ENCODE results near the gene ACMSD.

ACMSD gene

GRCh38 chr2:134818321-134818720, 20.1 kb upstream of the ACMSD start:
- Histone ChIP-seq H3K4me1 (ENCODE audit: low read length) (no peaks in the 10 kb centered on the region), H3K27me3 (replicated peaks; ENCODE audit: insufficient read depth, low read length) (no peaks in the 10 kb centered on the region), H3K36me3 (replicated peaks; ENCODE audit: insufficient read depth, low read length) (no peaks in the 10 kb centered on the region), H3K4me2 (ENCODE audit: low read depth, low read length) (no peak overlapping the region), H2AFZ (ENCODE audit: low read length) (no peak overlapping the region), H3K9me2 (replicated peaks; ENCODE audit: insufficient read depth, low read length) (no peaks in the 10 kb centered on the region), H3K4me3 (ENCODE audit: low read length) (no peak overlapping the region), H3K27ac (ENCODE audit: low read length) (no peak overlapping the region), H4K20me1 (ENCODE audit: insufficient read depth, low read length) (no peaks in the 10 kb centered on the region), H3K9me3 (replicated peaks; ENCODE audit: insufficient read depth, low read length) (no peaks in the 10 kb centered on the region), H3K9ac (ENCODE audit: low read length) (no peak overlapping the region), H3F3A (ENCODE audit: insufficient read depth, low read length) (no peaks in the 10 kb centered on the region), H3K79me2 (ENCODE audit: low read length) (no peaks in the 10 kb centered on the region)
- no peak for DNase-seq
- TF ChIP-seq EZH2 (optimal IDR thresholded peaks at IDR 0.05; ENCODE audit: low read depth, low read length) (no peak), CTCF (IDR thresholded peaks at IDR 0.05; ENCODE audit: low read length) (no peak), EZH2phosphoT487 (IDR thresholded peaks at IDR 0.05; ENCODE audit: low read length) (no peak)

GRCh38 chr2:134819334-134819733, 19.1 kb upstream of the ACMSD start:
- no peak overlapping the region for H3K27ac ChIP-seq (ENCODE audit: low read length)
- TF ChIP-seq CTCF (IDR thresholded peaks at IDR 0.05; ENCODE audit: low read length) (no peak), EZH2phosphoT487 (IDR thresholded peaks at IDR 0.05; ENCODE audit: low read length) (no peak), EZH2 (optimal IDR thresholded peaks at IDR 0.05; ENCODE audit: low read depth, low read length) (no peak)
- no peak for DNase-seq

GRCh38 chr2:134823431-134823830, 15.0 kb upstream of the ACMSD start:
- Histone ChIP-seq H3K9me3 (replicated peaks; ENCODE audit: insufficient read depth, low read length) (no peaks in the 10 kb centered on the region), H4K20me1 (ENCODE audit: insufficient read depth, low read length) (no peaks in the 10 kb centered on the region), H3K4me1 (ENCODE audit: low read length) (no peaks in the 10 kb centered on the region), H3K79me2 (ENCODE audit: low read length) (no peaks in the 10 kb centered on the region), H3F3A (ENCODE audit: insufficient read depth, low read length) (no peaks in the 10 kb centered on the region), H2AFZ (ENCODE audit: low read length) (no peak overlapping the region), H3K9me2 (replicated peaks; ENCODE audit: insufficient read depth, low read length) (no peaks in the 10 kb centered on the region), H3K4me2 (ENCODE audit: low read depth, low read length) (no peak overlapping the region), H3K36me3 (replicated peaks; ENCODE audit: insufficient read depth, low read length) (no peaks in the 10 kb centered on the region), H3K27ac (ENCODE audit: low read length) (no peak overlapping the region), H3K9ac (ENCODE audit: low read length) (no peak overlapping the region), H3K27me3 (replicated peaks; ENCODE audit: insufficient read depth, low read length) (no peaks in the 10 kb centered on the region), H3K4me3 (ENCODE audit: low read length) (no peak overlapping the region)
- DNase-seq: no peak
- TF ChIP-seq EZH2 (optimal IDR thresholded peaks at IDR 0.05; ENCODE audit: low read depth, low read length): no peak
- no peak for TF ChIP-seq CTCF (IDR thresholded peaks at IDR 0.05; ENCODE audit: low read length)
- TF ChIP-seq EZH2phosphoT487 (IDR thresholded peaks at IDR 0.05; ENCODE audit: low read length): no peak

More at GRCh38 chr2:134819334-134819733, 19.1 kb upstream of the ACMSD start:
- H3K4me1 ChIP-seq (ENCODE audit: low read length): no peaks in the 10 kb centered on the region
- H2AFZ ChIP-seq (ENCODE audit: low read length): no peak overlapping the region
- no peaks in the 10 kb centered on the region for H3F3A ChIP-seq (ENCODE audit: insufficient read depth, low read length)
- H4K20me1 ChIP-seq (ENCODE audit: insufficient read depth, low read length): no peaks in the 10 kb centered on the region
- no peaks in the 10 kb centered on the region for H3K36me3 ChIP-seq (replicated peaks; ENCODE audit: insufficient read depth, low read length)
- no peak overlapping the region for H3K4me3 ChIP-seq (ENCODE audit: low read length)
- no peaks in the 10 kb centered on the region for H3K9me3 ChIP-seq (replicated peaks; ENCODE audit: insufficient read depth, low read length)
- no peak overlapping the region for H3K9ac ChIP-seq (ENCODE audit: low read length)
- H3K27me3 ChIP-seq (replicated peaks; ENCODE audit: insufficient read depth, low read length): no peaks in the 10 kb centered on the region
- no peaks in the 10 kb centered on the region for H3K9me2 ChIP-seq (replicated peaks; ENCODE audit: insufficient read depth, low read length)
- H3K4me2 ChIP-seq (ENCODE audit: low read depth, low read length): no peak overlapping the region
- no peaks in the 10 kb centered on the region for H3K79me2 ChIP-seq (ENCODE audit: low read length)
